Measurements from ENCODE around the gene SYN1.
"Not testable (repeated sequence)": the region's sequence is repeated elsewhere in the genome, so short reads cannot be mapped to it uniquely, and the experiment has no call there.

Gene SYN1

GRCh38 chrX:47619486-47620302, at the start of gene SYN1:
Gene SYN1 (minus strand): TSS chrX:47619857. CDS start chrX:47619728, 129 bp downstream.
- Histone ChIP-seq H3K9me3 (ENCODE audit: control insufficient read depth in 5 of 5, low read length in 5 of 5) (peaks cover 0 to 10% (median 0%) of the 10 kb centered on the region in 5 donors), H3K9ac (ENCODE audit: low read length in 5 of 5) (no peak within 1 kb of the TSS), H3K36me3 (ENCODE audit: control insufficient read depth in 5 of 5, insufficient read depth in 5 of 5, low read length in 5 of 5) (no peaks in the 10 kb centered on the region), H3K27me3 (ENCODE audit: control insufficient read depth in 5 of 5, insufficient read depth in 4 of 5, low read length in 5 of 5) (peaks cover 0 to 26% (median 13%) of the 10 kb centered on the region in 5 donors), H3K4me1 (ENCODE audit: control insufficient read depth in 5 of 5, insufficient read depth in 5 of 5, low read length in 5 of 5) (peaks cover 0 to 10% (median 0%) of the 10 kb centered on the region in 5 donors), H3K27ac (ENCODE audit: low read depth, low read length) (no peak within 1 kb of the TSS), H3K4me3 (ENCODE audit: low read depth in 1 of 5, low read length in 5 of 5) (peak within 1 kb of the TSS in 2 of 5 donors; percentile 44 to 62)

GRCh38 chrX:47665797-47666196, 46.1 kb upstream of the SYN1 start:
- H3K4me1 ChIP-seq (ENCODE audit: control insufficient read depth in 5 of 5, insufficient read depth in 5 of 5, low read length in 5 of 5); H3K36me3 ChIP-seq (ENCODE audit: control insufficient read depth in 5 of 5, insufficient read depth in 5 of 5, low read length in 5 of 5); H3K27me3 ChIP-seq (ENCODE audit: control insufficient read depth in 5 of 5, insufficient read depth in 4 of 5, low read length in 5 of 5); H3K4me3 ChIP-seq (ENCODE audit: low read depth in 1 of 5, low read length in 5 of 5); H3K9me3 ChIP-seq (ENCODE audit: control insufficient read depth in 5 of 5, low read length in 5 of 5); H3K9ac ChIP-seq (ENCODE audit: low read length in 5 of 5); H3K27ac ChIP-seq (ENCODE audit: low read depth, low read length): not testable (repeated sequence)

GRCh38 chrX:47664737-47665136, 45.1 kb upstream of the SYN1 start:
- Histone ChIP-seq H3K27me3 (ENCODE audit: control insufficient read depth in 5 of 5, insufficient read depth in 4 of 5, low read length in 5 of 5) (peaks cover 0 to 2% (median 0%) of the 10 kb centered on the region in 5 donors), H3K9me3 (ENCODE audit: control insufficient read depth in 5 of 5, low read length in 5 of 5) (no peaks in the 10 kb centered on the region), H3K4me3 (ENCODE audit: low read depth in 1 of 5, low read length in 5 of 5) (no peak overlapping the region), H3K9ac (ENCODE audit: low read length in 5 of 5) (no peak overlapping the region), H3K4me1 (ENCODE audit: control insufficient read depth in 5 of 5, insufficient read depth in 5 of 5, low read length in 5 of 5) (peaks cover 0 to 2% (median under 1%) of the 10 kb centered on the region in 5 donors), H3K27ac (ENCODE audit: low read depth, low read length) (no peak overlapping the region), H3K36me3 (ENCODE audit: control insufficient read depth in 5 of 5, insufficient read depth in 5 of 5, low read length in 5 of 5) (no peaks in the 10 kb centered on the region)

GRCh38 chrX:47662144-47662657, 42.5 kb upstream of the SYN1 start:
- Histone ChIP-seq H3K4me1 (ENCODE audit: control insufficient read depth in 5 of 5, insufficient read depth in 5 of 5, low read length in 5 of 5) (peaks cover 0 to 11% (median 7%) of the 10 kb centered on the region in 5 donors), H3K27me3 (ENCODE audit: control insufficient read depth in 5 of 5, insufficient read depth in 4 of 5, low read length in 5 of 5) (peaks cover 0 to 5% (median 2%) of the 10 kb centered on the region in 5 donors), H3K36me3 (ENCODE audit: control insufficient read depth in 5 of 5, insufficient read depth in 5 of 5, low read length in 5 of 5) (peaks cover under 1 to 3% (median 1%) of the 10 kb centered on the region in 5 donors), H3K27ac (ENCODE audit: low read depth, low read length) (no peak overlapping the region), H3K9ac (ENCODE audit: low read length in 5 of 5) (no peak overlapping the region), H3K9me3 (ENCODE audit: control insufficient read depth in 5 of 5, low read length in 5 of 5) (no peaks in the 10 kb centered on the region), H3K4me3 (ENCODE audit: low read depth in 1 of 5, low read length in 5 of 5) (no peak overlapping the region)

GRCh38 chrX:47661539-47661938, 41.9 kb upstream of the SYN1 start:
- Histone ChIP-seq H3K36me3 (ENCODE audit: control insufficient read depth in 5 of 5, insufficient read depth in 5 of 5, low read length in 5 of 5) (peaks cover 7 to 10% (median 8%) of the 10 kb centered on the region in 5 donors), H3K27me3 (ENCODE audit: control insufficient read depth in 5 of 5, insufficient read depth in 4 of 5, low read length in 5 of 5) (peaks cover 0 to 5% (median 2%) of the 10 kb centered on the region in 5 donors), H3K4me1 (ENCODE audit: control insufficient read depth in 5 of 5, insufficient read depth in 5 of 5, low read length in 5 of 5) (peaks cover 0 to 11% (median 7%) of the 10 kb centered on the region in 5 donors), H3K9ac (ENCODE audit: low read length in 5 of 5) (no peak overlapping the region), H3K4me3 (ENCODE audit: low read depth in 1 of 5, low read length in 5 of 5) (no peak overlapping the region), H3K27ac (ENCODE audit: low read depth, low read length) (no peak overlapping the region), H3K9me3 (ENCODE audit: control insufficient read depth in 5 of 5, low read length in 5 of 5) (no peaks in the 10 kb centered on the region)

- H3K27ac ChIP-seq (ENCODE audit: low read depth, low read length) = peak overlapping the region; percentile 93
- H3K4me1 ChIP-seq (ENCODE audit: control insufficient read depth in 5 of 5, insufficient read depth in 5 of 5, low read length in 5 of 5) = peaks cover 0 to 11% (median 7%) of the 10 kb centered on the region in 5 donors
- no peaks in the 10 kb centered on the region for H3K9me3 ChIP-seq (ENCODE audit: control insufficient read depth in 5 of 5, low read length in 5 of 5)
- peak overlapping the region in 2 of 5 donors; percentile 82 to 94 for H3K9ac ChIP-seq (ENCODE audit: low read length in 5 of 5)
- H3K36me3 ChIP-seq (ENCODE audit: control insufficient read depth in 5 of 5, insufficient read depth in 5 of 5, low read length in 5 of 5) = peaks cover 8 to 20% (median 18%) of the 10 kb centered on the region in 5 donors
- peak overlapping the region; percentile 60 to 84 (median 74) for H3K4me3 ChIP-seq (ENCODE audit: low read depth in 1 of 5, low read length in 5 of 5)
- H3K27me3 ChIP-seq (ENCODE audit: control insufficient read depth in 5 of 5, insufficient read depth in 4 of 5, low read length in 5 of 5) = peaks cover 0 to 5% (median 2%) of the 10 kb centered on the region in 5 donors
Observed at GRCh38 chrX:47659421-47659726, 39.7 kb upstream of the SYN1 start.

- H3K9ac ChIP-seq (ENCODE audit: low read length in 5 of 5) = peak within 1 kb of the TSS; percentile 75 to 94 (median 83)
- peak within 1 kb of the TSS; percentile 72 to 84 (median 76) for H3K4me3 ChIP-seq (ENCODE audit: low read depth in 1 of 5, low read length in 5 of 5)
- peaks cover 8 to 21% (median 18%) of the 10 kb centered on the region in 5 donors for H3K36me3 ChIP-seq (ENCODE audit: control insufficient read depth in 5 of 5, insufficient read depth in 5 of 5, low read length in 5 of 5)
- H3K4me1 ChIP-seq (ENCODE audit: control insufficient read depth in 5 of 5, insufficient read depth in 5 of 5, low read length in 5 of 5) = peaks cover 0 to 11% (median 7%) of the 10 kb centered on the region in 5 donors
- no peaks in the 10 kb centered on the region for H3K9me3 ChIP-seq (ENCODE audit: control insufficient read depth in 5 of 5, low read length in 5 of 5)
- peak within 1 kb of the TSS; percentile 93 for H3K27ac ChIP-seq (ENCODE audit: low read depth, low read length)
- H3K27me3 ChIP-seq (ENCODE audit: control insufficient read depth in 5 of 5, insufficient read depth in 4 of 5, low read length in 5 of 5) = peaks cover 0 to 5% (median 2%) of the 10 kb centered on the region in 5 donors
Observed at GRCh38 chrX:47658684-47659420, 39.2 kb upstream of the SYN1 start, which contains the start of gene UXT. Gene UXT (minus strand): TSS chrX:47659180. CDS start chrX:47658927, 253 bp downstream.

- H3K27me3 ChIP-seq (ENCODE audit: control insufficient read depth in 5 of 5, insufficient read depth in 4 of 5, low read length in 5 of 5) = peaks cover 0 to 5% (median 2%) of the 10 kb centered on the region in 5 donors
- H3K9ac ChIP-seq (ENCODE audit: low read length in 5 of 5) = peak overlapping the region in 2 of 5 donors; percentile 57 to 87
- H3K4me1 ChIP-seq (ENCODE audit: control insufficient read depth in 5 of 5, insufficient read depth in 5 of 5, low read length in 5 of 5) = peaks cover 0 to 11% (median 7%) of the 10 kb centered on the region in 5 donors
Observed at GRCh38 chrX:47658301-47658683, 38.6 kb upstream of the SYN1 start.

GRCh38 chrX:47651043-47651905, 31.6 kb upstream of the SYN1 start:
- Histone ChIP-seq H3K4me1 (ENCODE audit: control insufficient read depth in 5 of 5, insufficient read depth in 5 of 5, low read length in 5 of 5) (peaks cover 0 to 18% (median 17%) of the 10 kb centered on the region in 5 donors), H3K36me3 (ENCODE audit: control insufficient read depth in 5 of 5, insufficient read depth in 5 of 5, low read length in 5 of 5) (peaks cover 0 to 17% (median 7%) of the 10 kb centered on the region in 5 donors), H3K27ac (ENCODE audit: low read depth, low read length) (peak overlapping the region; percentile 79), H3K4me3 (ENCODE audit: low read depth in 1 of 5, low read length in 5 of 5) (peak overlapping the region; percentile 63 to 81 (median 70)), H3K9me3 (ENCODE audit: control insufficient read depth in 5 of 5, low read length in 5 of 5) (peaks cover 0 to 4% (median 0%) of the 10 kb centered on the region in 5 donors), H3K27me3 (ENCODE audit: control insufficient read depth in 5 of 5, insufficient read depth in 4 of 5, low read length in 5 of 5) (peaks cover 0 to 3% (median 0%) of the 10 kb centered on the region in 5 donors), H3K9ac (ENCODE audit: low read length in 5 of 5) (peak overlapping the region in 3 of 5 donors; percentile 53 to 59 (median 59))

More at GRCh38 chrX:47658301-47658683, 38.6 kb upstream of the SYN1 start:
- Histone ChIP-seq H3K36me3 (ENCODE audit: control insufficient read depth in 5 of 5, insufficient read depth in 5 of 5, low read length in 5 of 5) (peaks cover 8 to 27% (median 18%) of the 10 kb centered on the region in 5 donors), H3K4me3 (ENCODE audit: low read depth in 1 of 5, low read length in 5 of 5) (peak overlapping the region; percentile 72 to 84 (median 76)), H3K27ac (ENCODE audit: low read depth, low read length) (peak overlapping the region; percentile 93), H3K9me3 (ENCODE audit: control insufficient read depth in 5 of 5, low read length in 5 of 5) (no peaks in the 10 kb centered on the region)

Data from subcutaneous abdominal adipose tissue (tissue), 5 donors.